WERI-Rb-1 (cell line): ENCODE data around the gene APLF.

Experiments used
- DNase-seq: peaks from one replicate; pipeline ENCODE4 v3.0.0-alpha.2; 2020
- H3K27ac ChIP-seq: fragments of 250-450 bp; sonication (Bioruptor Pico); 2 replicates; pipeline ENCODE4 v1.5.1; 2020; ENCODE audit warnings: mild to moderate bottlenecking, moderate library complexity
- H3K27me3 ChIP-seq: fragments of 250-450 bp; sonication (Bioruptor Pico); 2 replicates; pipeline ENCODE4 v1.5.1; 2021; ENCODE audit warnings: mild to moderate bottlenecking, low read depth, moderate library complexity; ENCODE audit not compliant: insufficient read depth, severe bottlenecking
- H3K36me3 ChIP-seq: fragments of 250-450 bp; sonication (Bioruptor Pico); 2 replicates; pipeline ENCODE4 v1.5.1; 2020; ENCODE audit warnings: mild to moderate bottlenecking, moderate library complexity
- H3K4me3 ChIP-seq: 2 replicates; pipeline ENCODE4 v1.5.1; 2011; ENCODE audit warnings: low read depth, mild to moderate bottlenecking, control low read depth, low read length
- H3K9me3 ChIP-seq: fragments of 250-450 bp; sonication (Bioruptor Pico); 2 replicates; pipeline ENCODE4 v1.5.1; 2021; ENCODE audit warnings: mild to moderate bottlenecking, moderate library complexity; ENCODE audit not compliant: severe bottlenecking
- TF ChIP-seq, protein P1 (sequence below): IDR thresholded peaks from 2 replicates; pipeline ENCODE4 v1.5.1; 2011; ENCODE audit warnings: low read depth, mild to moderate bottlenecking, control low read depth, inconsistent platforms, low read length

APLF gene

DNA sequence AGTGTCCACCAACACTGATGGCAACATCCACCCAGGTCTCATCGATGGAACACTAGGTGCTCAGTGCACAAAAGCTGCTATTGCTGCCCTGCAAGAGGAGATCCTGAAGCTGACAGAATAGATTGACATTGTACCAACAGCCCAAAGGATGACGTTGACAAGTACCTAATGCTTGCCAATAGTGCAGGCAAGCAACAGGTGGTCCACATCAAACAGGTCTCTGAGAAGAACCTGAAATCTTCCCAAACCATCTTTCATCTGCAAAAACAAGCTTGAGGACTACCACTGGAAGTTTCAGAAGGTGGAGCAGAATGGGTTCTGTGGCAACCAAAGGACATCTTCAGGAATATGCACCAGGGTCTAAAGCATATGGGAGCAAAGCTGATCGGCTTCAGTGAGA lies 160.2 kb downstream of the APLF start:
- H3K36me3 ChIP-seq, result no peaks in the 10 kb centered on the region
- H3K9me3 ChIP-seq, result peaks cover 4% of the 10 kb centered on the region
- H3K4me3 ChIP-seq, result no peak overlapping the region
- DNase-seq, result no peak
- TF ChIP-seq, protein P1, sequence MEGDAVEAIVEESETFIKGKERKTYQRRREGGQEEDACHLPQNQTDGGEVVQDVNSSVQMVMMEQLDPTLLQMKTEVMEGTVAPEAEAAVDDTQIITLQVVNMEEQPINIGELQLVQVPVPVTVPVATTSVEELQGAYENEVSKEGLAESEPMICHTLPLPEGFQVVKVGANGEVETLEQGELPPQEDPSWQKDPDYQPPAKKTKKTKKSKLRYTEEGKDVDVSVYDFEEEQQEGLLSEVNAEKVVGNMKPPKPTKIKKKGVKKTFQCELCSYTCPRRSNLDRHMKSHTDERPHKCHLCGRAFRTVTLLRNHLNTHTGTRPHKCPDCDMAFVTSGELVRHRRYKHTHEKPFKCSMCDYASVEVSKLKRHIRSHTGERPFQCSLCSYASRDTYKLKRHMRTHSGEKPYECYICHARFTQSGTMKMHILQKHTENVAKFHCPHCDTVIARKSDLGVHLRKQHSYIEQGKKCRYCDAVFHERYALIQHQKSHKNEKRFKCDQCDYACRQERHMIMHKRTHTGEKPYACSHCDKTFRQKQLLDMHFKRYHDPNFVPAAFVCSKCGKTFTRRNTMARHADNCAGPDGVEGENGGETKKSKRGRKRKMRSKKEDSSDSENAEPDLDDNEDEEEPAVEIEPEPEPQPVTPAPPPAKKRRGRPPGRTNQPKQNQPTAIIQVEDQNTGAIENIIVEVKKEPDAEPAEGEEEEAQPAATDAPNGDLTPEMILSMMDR, result no peak
- H3K27ac ChIP-seq, result no peak overlapping the region
- no peaks in the 10 kb centered on the region for H3K27me3 ChIP-seq
